Measurements from ENCODE around the gene IL20RB.

GRCh38 chr3:136939489-136939888 lies 18.3 kb upstream of the IL20RB start:
- TF ChIP-seq, protein P1, sequence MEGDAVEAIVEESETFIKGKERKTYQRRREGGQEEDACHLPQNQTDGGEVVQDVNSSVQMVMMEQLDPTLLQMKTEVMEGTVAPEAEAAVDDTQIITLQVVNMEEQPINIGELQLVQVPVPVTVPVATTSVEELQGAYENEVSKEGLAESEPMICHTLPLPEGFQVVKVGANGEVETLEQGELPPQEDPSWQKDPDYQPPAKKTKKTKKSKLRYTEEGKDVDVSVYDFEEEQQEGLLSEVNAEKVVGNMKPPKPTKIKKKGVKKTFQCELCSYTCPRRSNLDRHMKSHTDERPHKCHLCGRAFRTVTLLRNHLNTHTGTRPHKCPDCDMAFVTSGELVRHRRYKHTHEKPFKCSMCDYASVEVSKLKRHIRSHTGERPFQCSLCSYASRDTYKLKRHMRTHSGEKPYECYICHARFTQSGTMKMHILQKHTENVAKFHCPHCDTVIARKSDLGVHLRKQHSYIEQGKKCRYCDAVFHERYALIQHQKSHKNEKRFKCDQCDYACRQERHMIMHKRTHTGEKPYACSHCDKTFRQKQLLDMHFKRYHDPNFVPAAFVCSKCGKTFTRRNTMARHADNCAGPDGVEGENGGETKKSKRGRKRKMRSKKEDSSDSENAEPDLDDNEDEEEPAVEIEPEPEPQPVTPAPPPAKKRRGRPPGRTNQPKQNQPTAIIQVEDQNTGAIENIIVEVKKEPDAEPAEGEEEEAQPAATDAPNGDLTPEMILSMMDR (conservative IDR thresholded peaks at IDR 0.05; ENCODE audit: low read depth, low read length), result no peak
- TF ChIP-seq RAD21 (IDR thresholded peaks at IDR 0.05; ENCODE audit: low read length), result no peak
- TF ChIP-seq POLR2A (IDR thresholded peaks at IDR 0.05; ENCODE audit: low read depth, low read length), result no peak
- TF ChIP-seq CEBPB (IDR thresholded peaks at IDR 0.05; ENCODE audit: low read depth, low read length), result no peak
- TF ChIP-seq BHLHE40 (IDR thresholded peaks at IDR 0.05; ENCODE audit: low read depth, low read length), result no peak
- TF ChIP-seq, protein P2, sequence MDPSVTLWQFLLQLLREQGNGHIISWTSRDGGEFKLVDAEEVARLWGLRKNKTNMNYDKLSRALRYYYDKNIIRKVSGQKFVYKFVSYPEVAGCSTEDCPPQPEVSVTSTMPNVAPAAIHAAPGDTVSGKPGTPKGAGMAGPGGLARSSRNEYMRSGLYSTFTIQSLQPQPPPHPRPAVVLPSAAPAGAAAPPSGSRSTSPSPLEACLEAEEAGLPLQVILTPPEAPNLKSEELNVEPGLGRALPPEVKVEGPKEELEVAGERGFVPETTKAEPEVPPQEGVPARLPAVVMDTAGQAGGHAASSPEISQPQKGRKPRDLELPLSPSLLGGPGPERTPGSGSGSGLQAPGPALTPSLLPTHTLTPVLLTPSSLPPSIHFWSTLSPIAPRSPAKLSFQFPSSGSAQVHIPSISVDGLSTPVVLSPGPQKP (IDR thresholded peaks at IDR 0.05; ENCODE audit: borderline replicate concordance, low read depth, low read length), result no peak
- no peak for TF ChIP-seq USF2 (IDR thresholded peaks at IDR 0.05; ENCODE audit: low read depth, low read length)
- no peak for TF ChIP-seq MXI1 (IDR thresholded peaks at IDR 0.05; ENCODE audit: borderline replicate concordance, low read depth, low read length)
- TF ChIP-seq RCOR1 (IDR thresholded peaks at IDR 0.05; ENCODE audit: insufficient replicate concordance, low read length), result no peak
- TF ChIP-seq RFX5 (IDR thresholded peaks at IDR 0.05; ENCODE audit: low read depth, low read length), result no peak
- TF ChIP-seq FOS (IDR thresholded peaks at IDR 0.05; ENCODE audit: low read depth, low read length), result no peak
- TF ChIP-seq MAZ (IDR thresholded peaks at IDR 0.05; ENCODE audit: borderline replicate concordance, low read depth, low read length), result no peak
- no peak for TF ChIP-seq MAFK (IDR thresholded peaks at IDR 0.05; ENCODE audit: low read depth, low read length)
- no peak for TF ChIP-seq SMC3 (IDR thresholded peaks at IDR 0.05; ENCODE audit: low read depth, low read length)

Data from IMR-90 (cell line).